Smooth muscle cell (in vitro differentiated cells): ENCODE data around the gene KDELR3. TPM values are rescaled to one million over a fixed set of nuclear protein-coding genes. Genes with fewer than 3 reads are reported as not detected.

Experiments
- DNase-seq: peaks from one replicate; lab custom pipeline; 2025; ENCODE audit not compliant: unreplicated experiment; lab: John Stamatoyannopoulos, UW
- H2AFZ ChIP-seq: fragments of 200-600 bp; sonication (generic); 2 replicates; pipeline ENCODE4 v1.6.0; 2016; ENCODE audit warnings: antibody characterized with exemption, low read depth, mild to moderate bottlenecking
- H3F3A ChIP-seq: fragments of 200-600 bp; sonication (generic); 2 replicates; pipeline ENCODE4 v1.6.0; 2017; ENCODE audit warnings: antibody characterized with exemption, low read depth
- H3K27ac ChIP-seq: fragments of 200-600 bp; sonication (generic); 2 replicates; pipeline ENCODE4 v1.5.1; 2016; ENCODE audit warnings: low read depth, mild to moderate bottlenecking
- H3K27me3 ChIP-seq: fragments of 200-600 bp; sonication (generic); 2 replicates; pipeline ENCODE4 v1.6.1; 2016; ENCODE audit warnings: low read depth, mild to moderate bottlenecking
- H3K36me3 ChIP-seq: fragments of 200-600 bp; sonication (generic); 2 replicates; pipeline ENCODE4 v1.5.1; 2016; ENCODE audit warnings: low read depth
- H3K4me1 ChIP-seq: fragments of 200-600 bp; sonication (generic); 2 replicates; pipeline ENCODE4 v1.5.1; 2016; ENCODE audit warnings: low read depth
- H3K4me2 ChIP-seq: fragments of 200-600 bp; sonication (generic); 2 replicates; pipeline ENCODE4 v1.6.0; 2016; ENCODE audit warnings: mild to moderate bottlenecking
- H3K4me3 ChIP-seq: fragments of 200-600 bp; sonication (generic); 2 replicates; pipeline ENCODE4 v1.5.1; 2016; ENCODE audit warnings: mild to moderate bottlenecking
- H3K79me2 ChIP-seq: fragments of 200-600 bp; sonication (generic); 2 replicates; pipeline ENCODE4 v1.6.0; 2016; ENCODE audit warnings: low read depth, mild to moderate bottlenecking
- H3K9ac ChIP-seq: fragments of 200-600 bp; sonication (generic); 2 replicates; pipeline ENCODE4 v1.6.0; 2016; ENCODE audit warnings: low read depth
- H3K9me3 ChIP-seq: fragments of 200-600 bp; sonication (generic); replicated peaks from 2 replicates; pipeline ENCODE4 v1.5.1; 2016; ENCODE audit warnings: low read depth
- H4K20me1 ChIP-seq: fragments of 200-600 bp; sonication (generic); 2 replicates; pipeline ENCODE4 v1.6.0; 2016; ENCODE audit warnings: low read depth
- WGBS: methylation state at CpG from one replicate; pipeline ENCODE4 v1.1.7; 2016; ENCODE audit warnings: low lambda C conversion rate; 5-methylcytosine and 5-hydroxymethylcytosine counted together
- polyA plus RNA-seq: library from polyadenylated mRNA; unstranded; fragments of >200 nt; fragmentation: Nextera tagmentation; extraction: Ambion mirVana; gene quantifications from 2 replicates; pipeline ENCODE4 v1.2.1, GENCODE V29; 2016
- total RNA-seq: library from RNA; depleted of rRNA; stranded (reverse); fragments of >200 nt; gene quantifications from 2 replicates; pipeline ENCODE4 v1.2.3, GENCODE V29; 2014
- TF ChIP-seq, protein P1 (sequence below): fragments of 200-600 bp; sonication (generic); IDR thresholded peaks from 2 replicates; pipeline ENCODE4 v1.5.1; 2017; ENCODE audit warnings: borderline replicate concordance, mild to moderate bottlenecking, antibody characterized with exemption; ENCODE audit not compliant: insufficient read depth, poor library complexity, severe bottlenecking

KDELR3 gene
- total and polyA plus RNA-seq, 2 experiments from 2014 or later, result 163 to 252 TPM

GRCh38 chr22:38424525-38425080 is 43.3 kb upstream of the KDELR3 start:
- Histone ChIP-seq H3F3A (no peaks in the 10 kb centered on the region), H3K4me3 (no peak overlapping the region), H3K4me1 (no peaks in the 10 kb centered on the region), H3K9ac (no peak overlapping the region), H3K79me2 (no peaks in the 10 kb centered on the region), H3K4me2 (no peak overlapping the region), H4K20me1 (no peaks in the 10 kb centered on the region), H3K27ac (no peak overlapping the region), H3K27me3 (no peaks in the 10 kb centered on the region), H3K36me3 (no peaks in the 10 kb centered on the region), H3K9me3 (no peaks in the 10 kb centered on the region), H2AFZ (no peak overlapping the region)
- WGBS, result 91% methylated on average over 12 of the region's 12 CpGs
- TF ChIP-seq, protein P1, sequence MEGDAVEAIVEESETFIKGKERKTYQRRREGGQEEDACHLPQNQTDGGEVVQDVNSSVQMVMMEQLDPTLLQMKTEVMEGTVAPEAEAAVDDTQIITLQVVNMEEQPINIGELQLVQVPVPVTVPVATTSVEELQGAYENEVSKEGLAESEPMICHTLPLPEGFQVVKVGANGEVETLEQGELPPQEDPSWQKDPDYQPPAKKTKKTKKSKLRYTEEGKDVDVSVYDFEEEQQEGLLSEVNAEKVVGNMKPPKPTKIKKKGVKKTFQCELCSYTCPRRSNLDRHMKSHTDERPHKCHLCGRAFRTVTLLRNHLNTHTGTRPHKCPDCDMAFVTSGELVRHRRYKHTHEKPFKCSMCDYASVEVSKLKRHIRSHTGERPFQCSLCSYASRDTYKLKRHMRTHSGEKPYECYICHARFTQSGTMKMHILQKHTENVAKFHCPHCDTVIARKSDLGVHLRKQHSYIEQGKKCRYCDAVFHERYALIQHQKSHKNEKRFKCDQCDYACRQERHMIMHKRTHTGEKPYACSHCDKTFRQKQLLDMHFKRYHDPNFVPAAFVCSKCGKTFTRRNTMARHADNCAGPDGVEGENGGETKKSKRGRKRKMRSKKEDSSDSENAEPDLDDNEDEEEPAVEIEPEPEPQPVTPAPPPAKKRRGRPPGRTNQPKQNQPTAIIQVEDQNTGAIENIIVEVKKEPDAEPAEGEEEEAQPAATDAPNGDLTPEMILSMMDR, result no peak
- no peak for DNase-seq

DNA sequence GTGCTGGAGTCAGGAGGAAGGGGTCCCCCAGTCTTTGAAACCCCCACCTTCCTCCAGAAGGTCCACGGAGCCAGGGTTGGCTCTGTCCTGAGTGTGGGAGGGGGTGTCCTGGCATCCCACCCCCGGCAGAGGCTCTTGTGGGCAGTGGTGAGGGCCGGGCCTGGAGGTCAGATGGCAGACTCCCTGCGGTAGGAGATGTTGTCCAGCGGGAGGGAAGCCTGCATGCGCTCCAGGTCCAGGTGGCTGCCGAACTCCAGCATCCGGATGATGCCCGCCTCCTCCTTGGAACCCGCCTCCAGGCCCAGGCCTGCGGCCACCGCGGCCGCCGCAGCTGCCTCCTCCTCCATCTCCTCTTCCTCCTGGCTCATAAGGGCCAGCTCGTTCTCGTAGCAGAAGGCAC is 41.3 kb upstream of the KDELR3 start:
- Histone ChIP-seq H3K9me3 (no peaks in the 10 kb centered on the region), H3K27me3 (no peaks in the 10 kb centered on the region), H4K20me1 (no peaks in the 10 kb centered on the region), H3K9ac (no peak overlapping the region), H3K27ac (no peak overlapping the region), H3K36me3 (no peaks in the 10 kb centered on the region), H3K79me2 (no peaks in the 10 kb centered on the region), H2AFZ (no peak overlapping the region), H3K4me2 (no peak overlapping the region), H3K4me3 (no peak overlapping the region), H3F3A (no peaks in the 10 kb centered on the region), H3K4me1 (no peaks in the 10 kb centered on the region)
- no peak for DNase-seq
- 90% methylated on average over 14 of the region's 17 CpGs for WGBS
- TF ChIP-seq, protein P1, result no peak

DNA sequence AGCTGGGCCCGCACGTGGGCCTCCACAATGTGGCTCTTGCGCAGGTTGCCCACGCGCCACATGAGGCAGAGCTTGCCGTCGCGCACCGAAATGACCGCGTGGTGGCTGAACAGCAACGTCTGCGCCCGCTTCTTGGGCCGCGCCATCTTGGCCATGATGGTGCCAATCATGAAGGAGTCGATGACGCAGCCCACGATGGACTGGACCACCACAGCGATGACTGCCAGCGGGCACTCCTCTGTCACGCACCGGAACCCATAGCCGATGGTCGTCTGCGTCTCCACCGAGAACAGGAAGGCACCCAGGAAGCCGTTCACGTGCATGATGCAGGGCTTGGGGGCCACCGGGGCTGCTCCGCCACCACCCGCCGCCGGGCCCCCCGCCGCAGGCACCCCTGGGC is 40.4 kb upstream of the KDELR3 start:
- TF ChIP-seq, protein P1, result no peak
- H3K9me3 ChIP-seq, result no peaks in the 10 kb centered on the region

DNA sequence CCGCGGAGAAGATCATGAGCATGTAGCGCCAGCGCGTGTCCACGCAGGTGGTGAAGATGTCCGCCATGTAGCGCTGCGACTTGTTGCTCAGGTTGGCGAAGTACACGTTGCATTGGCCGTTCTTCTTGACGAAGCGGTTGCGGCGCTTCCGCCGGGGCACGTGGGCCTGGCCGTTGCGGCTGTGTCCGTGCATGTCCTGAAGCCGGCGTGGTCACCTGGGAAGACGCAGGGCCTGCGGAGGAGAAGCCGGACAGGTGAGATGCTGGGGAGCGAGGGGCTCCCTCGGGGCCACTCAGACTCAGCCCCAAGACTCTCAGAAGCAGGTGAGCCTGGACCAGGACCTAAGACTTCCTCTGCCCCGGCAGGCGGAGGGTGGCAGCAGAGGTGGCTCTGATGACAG is 40.0 kb upstream of the KDELR3 start:
- no peaks in the 10 kb centered on the region for H3K79me2 ChIP-seq
- no peak for DNase-seq
- no peak overlapping the region for H3K4me3 ChIP-seq
- H3K9ac ChIP-seq, result no peak overlapping the region
- H3K4me1 ChIP-seq, result no peaks in the 10 kb centered on the region
- no peaks in the 10 kb centered on the region for H3F3A ChIP-seq
- no peaks in the 10 kb centered on the region for H3K27me3 ChIP-seq
- H3K4me2 ChIP-seq, result no peak overlapping the region
- no peak overlapping the region for H2AFZ ChIP-seq
- no peaks in the 10 kb centered on the region for H3K9me3 ChIP-seq
- H4K20me1 ChIP-seq, result no peaks in the 10 kb centered on the region
- H3K36me3 ChIP-seq, result no peaks in the 10 kb centered on the region
- 98% methylated on average over 31 of the region's 31 CpGs for WGBS
- TF ChIP-seq, protein P1, result no peak
- no peak overlapping the region for H3K27ac ChIP-seq

More for the DNA sequence above, 40.4 kb upstream of the KDELR3 start:
- Histone ChIP-seq H3K27ac (no peak overlapping the region), H3K4me2 (no peak overlapping the region), H3K9ac (no peak overlapping the region), H3K36me3 (no peaks in the 10 kb centered on the region), H3K4me3 (no peak overlapping the region), H3K79me2 (no peaks in the 10 kb centered on the region), H2AFZ (no peak overlapping the region), H4K20me1 (no peaks in the 10 kb centered on the region), H3F3A (no peaks in the 10 kb centered on the region), H3K27me3 (no peaks in the 10 kb centered on the region), H3K4me1 (no peaks in the 10 kb centered on the region)
- no peak for DNase-seq
- WGBS, result 97% methylated on average over 27 of the region's 36 CpGs
